CD4-positive, alpha-beta T cell treated with Interleukin-4 for 4 hours (primary cell): ENCODE results near the gene TTYH3.
"Not testable (repeated sequence)": the region's sequence is repeated elsewhere in the genome, so short reads cannot be mapped to it uniquely, and the experiment has no call there.

Experiments
- DNase-seq: peaks from one replicate; pipeline ENCODE4 v3.0.0-alpha.2; 2020

Gene TTYH3

GRCh38 chr7:2603044-2603965 is 28.5 kb upstream of the TTYH3 start:
- no peak for DNase-seq

DNA sequence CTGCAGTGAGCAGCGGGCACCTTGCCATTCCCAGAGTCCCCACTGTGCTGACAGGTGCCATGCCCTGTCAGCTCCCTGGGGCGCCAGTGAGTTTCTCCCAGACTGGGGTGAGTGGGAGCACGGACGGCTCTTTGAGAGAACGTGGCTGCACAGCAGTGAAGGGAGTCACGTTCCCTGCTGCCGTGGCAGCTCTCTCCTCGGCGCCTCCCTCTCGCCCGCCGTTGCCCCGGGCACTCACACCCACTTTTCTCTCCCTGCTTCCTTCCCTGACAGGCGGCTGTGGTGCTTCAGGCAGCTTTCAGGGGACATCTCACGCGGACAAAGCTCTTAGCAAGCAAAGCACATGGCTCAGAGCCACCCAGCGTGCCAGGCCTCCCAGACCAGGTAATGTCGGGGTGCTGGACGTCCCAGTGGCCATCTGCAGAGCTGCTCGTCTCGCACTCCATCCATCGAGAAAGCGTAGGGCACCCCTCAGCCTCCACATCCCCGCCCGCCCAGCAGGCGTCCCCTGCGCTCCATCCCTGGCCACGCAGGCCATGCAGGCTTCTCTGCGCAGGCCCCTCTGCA is 27.1 kb upstream of the TTYH3 start:
- no peak for DNase-seq

- no peak for DNase-seq
These were observed 25.9 kb upstream of the TTYH3 start for GRCh38 chr7:2605608-2606538.

- no peak for DNase-seq
These were observed 25.2 kb upstream of the TTYH3 start for GRCh38 chr7:2606539-2606936.

- DNase-seq = no peak
These were observed 24.5 kb upstream of the TTYH3 start for GRCh38 chr7:2607122-2607922.

DNA sequence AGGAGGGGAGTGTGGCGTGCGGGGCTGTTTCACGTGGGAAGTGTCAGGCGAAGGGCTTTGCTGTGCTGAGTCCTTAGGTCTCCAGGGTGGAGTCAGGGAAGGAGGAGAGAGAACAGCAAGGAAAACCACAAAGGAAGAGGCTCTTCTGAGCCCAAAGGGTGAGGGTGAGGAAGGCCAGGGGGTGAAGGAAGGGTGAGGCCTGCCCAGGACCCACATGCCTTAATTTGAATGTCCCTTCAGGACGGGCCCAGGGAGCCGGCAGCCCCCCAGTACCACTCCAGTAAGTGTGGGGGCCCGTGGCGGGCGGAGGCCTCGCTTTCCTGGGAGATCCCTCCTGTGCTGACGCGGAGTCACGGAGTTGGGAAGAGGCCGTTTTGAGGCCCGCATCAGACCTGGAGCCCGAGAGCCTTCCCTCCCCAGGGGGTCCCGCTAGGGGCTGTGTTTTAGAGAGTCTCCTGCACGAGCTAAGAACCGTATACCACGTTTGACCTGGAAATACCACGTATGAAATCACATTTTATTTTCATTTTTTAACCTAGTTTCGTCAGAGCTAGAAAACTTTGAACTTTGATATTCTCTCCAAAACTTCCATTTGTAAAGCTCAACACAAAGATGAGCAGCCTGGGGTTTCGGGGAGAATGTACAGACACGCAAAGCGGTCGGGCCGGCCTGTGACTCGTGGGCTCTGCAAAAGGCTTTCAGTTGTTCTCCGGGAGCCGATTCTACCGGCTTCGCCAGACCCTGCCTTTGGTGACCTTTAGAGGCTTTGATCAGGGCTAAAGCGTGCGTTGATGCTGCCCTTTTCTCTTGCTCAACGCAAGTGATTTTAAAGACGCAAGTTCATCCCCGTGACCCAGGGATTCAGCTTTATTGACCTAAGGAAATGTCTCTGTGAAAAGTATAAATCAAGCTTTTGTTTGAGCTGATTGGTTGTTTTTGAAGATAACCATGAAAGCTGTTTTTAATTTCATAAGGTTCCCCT is 23.6 kb upstream of the TTYH3 start:
- DNase-seq = no peak

GRCh38 chr7:2608921-2609411 is 22.8 kb upstream of the TTYH3 start:
- DNase-seq = no peak

- DNase-seq = not testable (repeated sequence)
These were observed 22.1 kb upstream of the TTYH3 start for GRCh38 chr7:2609646-2610045.

- no peak for DNase-seq
These were observed 21.3 kb upstream of the TTYH3 start for GRCh38 chr7:2610466-2610865.

DNA sequence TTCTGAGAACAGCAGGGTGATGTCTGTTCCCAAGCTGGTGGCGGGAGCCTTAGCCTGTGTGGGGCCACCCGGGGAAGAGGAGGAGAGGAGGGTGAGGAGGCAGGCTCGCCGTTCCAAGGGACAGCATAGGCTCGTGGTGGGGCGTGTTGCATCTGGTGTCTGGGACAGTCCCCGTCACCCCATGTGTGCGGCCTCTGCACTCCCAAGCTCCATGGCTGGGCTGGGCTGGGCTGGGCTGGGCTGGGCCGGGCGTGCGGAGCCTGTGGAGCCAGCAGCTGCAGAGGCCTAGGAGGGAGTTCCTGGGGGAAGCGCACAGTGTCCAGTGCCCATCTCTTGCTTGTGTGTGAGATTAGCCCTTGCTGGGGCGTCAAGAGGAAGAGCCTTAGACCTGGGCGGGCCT is 20.9 kb upstream of the TTYH3 start:
- no peak for DNase-seq

- no peak for DNase-seq
These were observed 20.4 kb upstream of the TTYH3 start for GRCh38 chr7:2611401-2611800.

- DNase-seq = no peak
These were observed 19.9 kb upstream of the TTYH3 start for GRCh38 chr7:2611922-2612321.

DNA sequence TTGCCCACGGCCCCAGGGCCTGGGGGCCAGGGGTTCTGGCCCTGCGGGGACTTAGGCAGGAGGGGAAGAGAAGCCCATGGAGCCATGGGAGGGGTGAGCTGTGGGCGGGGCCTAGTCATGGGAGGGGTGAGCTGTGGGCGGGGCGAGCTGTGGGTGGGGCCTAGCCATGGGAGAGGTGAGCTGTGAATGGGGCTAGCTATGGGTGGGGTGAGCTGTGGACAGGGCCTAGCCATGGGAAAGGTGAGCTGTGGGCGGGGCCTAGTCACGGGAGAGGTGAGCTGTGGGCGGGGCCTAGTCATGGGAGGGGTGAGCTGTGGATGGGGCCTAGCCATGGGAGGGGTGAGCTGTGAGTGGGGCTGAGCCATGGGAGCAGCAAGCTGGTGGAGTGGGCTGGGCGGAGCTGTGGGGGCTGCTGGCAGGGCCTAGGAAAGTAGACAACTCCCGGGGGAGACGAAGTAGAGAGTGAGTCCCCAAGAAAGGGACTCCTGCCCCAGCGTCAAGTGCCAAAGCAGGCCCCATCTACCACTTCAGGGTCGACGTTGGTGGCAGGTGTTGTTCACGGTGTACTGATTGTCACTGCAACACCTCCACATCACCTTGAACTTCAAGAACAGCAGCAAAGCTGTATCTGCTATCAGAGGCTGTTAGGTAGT is 19.2 kb upstream of the TTYH3 start:
- DNase-seq = no peak

- no peak for DNase-seq
These were observed 18.5 kb upstream of the TTYH3 start for GRCh38 chr7:2613098-2613930.

GRCh38 chr7:2613931-2614600 is 17.7 kb upstream of the TTYH3 start:
- DNase-seq = no peak

- no peak for DNase-seq
These were observed 17.0 kb upstream of the TTYH3 start for GRCh38 chr7:2614631-2615330.

DNA sequence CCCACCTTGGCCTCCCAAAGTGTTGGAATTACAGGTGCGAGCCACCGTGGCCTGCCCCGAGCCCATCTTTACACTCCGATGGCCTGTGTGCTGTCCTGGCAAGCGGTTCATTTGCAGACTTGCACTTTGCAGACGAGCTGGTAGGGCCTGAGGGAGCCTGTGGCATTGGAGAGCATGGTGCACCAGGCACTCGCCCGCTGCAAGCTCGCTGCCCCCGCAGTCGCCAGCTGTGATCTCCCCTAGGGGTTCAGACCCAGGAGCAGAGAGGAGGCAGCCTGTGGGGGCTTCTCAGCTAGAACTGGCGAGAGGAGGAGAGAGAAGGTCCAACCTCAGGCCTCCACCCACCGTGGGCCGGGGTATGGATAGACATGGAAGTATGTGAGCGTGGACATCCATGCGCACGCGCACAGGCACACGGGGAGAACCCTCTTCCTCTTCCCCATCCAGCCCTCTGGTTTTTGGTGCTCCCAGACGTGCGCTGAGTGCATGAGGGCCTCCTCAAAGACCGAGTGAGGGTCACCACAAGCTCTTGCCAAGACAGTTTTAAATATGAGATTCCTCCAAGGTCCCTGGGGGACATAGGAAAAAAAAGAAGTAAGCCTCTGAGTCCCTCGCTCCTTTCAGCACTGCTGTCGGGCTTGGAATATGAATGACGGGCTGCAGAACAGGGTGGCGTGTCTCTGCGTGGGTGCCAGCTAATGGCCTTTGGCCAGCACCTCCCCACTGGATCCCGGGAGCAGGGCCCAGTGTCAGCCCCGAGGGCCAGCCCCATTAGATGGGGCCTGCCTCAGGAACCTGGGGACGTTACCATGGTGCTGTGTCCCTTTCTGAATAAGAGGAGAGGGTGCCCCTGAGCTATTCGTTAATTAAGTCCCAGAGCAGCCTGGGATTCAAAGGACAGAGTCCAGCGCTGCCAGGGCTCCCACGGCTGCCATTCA is 15.1 kb upstream of the TTYH3 start:
- DNase-seq = no peak
